ENCODE data around the gene MEGF11.

Gene MEGF11

DNA sequence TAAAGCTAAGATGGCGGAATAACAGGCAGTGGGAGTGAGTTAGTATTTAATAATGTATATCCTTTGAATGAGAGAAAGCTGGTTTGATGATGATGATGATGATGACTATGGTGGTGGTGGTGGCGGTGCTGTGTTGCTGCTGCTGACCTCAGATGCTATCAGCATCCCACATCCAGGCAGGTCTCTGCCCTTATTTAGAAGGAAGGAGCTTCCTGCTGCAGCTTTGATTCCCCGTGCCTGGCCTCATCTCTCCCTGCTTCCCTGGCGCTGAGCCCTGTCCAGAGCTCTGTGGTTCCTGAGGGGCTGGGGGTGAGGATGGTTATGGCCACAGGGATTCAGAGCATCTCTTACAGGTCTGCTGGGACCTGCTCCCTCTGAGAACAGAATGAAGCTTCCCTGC, 311.1 kb downstream of the MEGF11 start:
- H3K4me1 ChIP-seq: no peaks in the 10 kb centered on the region
- TF ChIP-seq, protein P1, sequence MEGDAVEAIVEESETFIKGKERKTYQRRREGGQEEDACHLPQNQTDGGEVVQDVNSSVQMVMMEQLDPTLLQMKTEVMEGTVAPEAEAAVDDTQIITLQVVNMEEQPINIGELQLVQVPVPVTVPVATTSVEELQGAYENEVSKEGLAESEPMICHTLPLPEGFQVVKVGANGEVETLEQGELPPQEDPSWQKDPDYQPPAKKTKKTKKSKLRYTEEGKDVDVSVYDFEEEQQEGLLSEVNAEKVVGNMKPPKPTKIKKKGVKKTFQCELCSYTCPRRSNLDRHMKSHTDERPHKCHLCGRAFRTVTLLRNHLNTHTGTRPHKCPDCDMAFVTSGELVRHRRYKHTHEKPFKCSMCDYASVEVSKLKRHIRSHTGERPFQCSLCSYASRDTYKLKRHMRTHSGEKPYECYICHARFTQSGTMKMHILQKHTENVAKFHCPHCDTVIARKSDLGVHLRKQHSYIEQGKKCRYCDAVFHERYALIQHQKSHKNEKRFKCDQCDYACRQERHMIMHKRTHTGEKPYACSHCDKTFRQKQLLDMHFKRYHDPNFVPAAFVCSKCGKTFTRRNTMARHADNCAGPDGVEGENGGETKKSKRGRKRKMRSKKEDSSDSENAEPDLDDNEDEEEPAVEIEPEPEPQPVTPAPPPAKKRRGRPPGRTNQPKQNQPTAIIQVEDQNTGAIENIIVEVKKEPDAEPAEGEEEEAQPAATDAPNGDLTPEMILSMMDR (IDR thresholded peaks at IDR 0.05): no peak
- no peak overlapping the region for H3K9ac ChIP-seq
- no peak overlapping the region for H2AFZ ChIP-seq
- H3K4me2 ChIP-seq (ENCODE audit: low read length): no peak overlapping the region
- no peaks in the 10 kb centered on the region for H3K9me3 ChIP-seq (ENCODE audit: control insufficient read depth, low read length)
- no peak overlapping the region for H3K4me3 ChIP-seq (ENCODE audit: low read depth, low read length)
- H3K27me3 ChIP-seq (ENCODE audit: control insufficient read depth, insufficient read depth, low read length): no peaks in the 10 kb centered on the region
- no peaks in the 10 kb centered on the region for H3K79me2 ChIP-seq
- no peak overlapping the region for H3K27ac ChIP-seq
- no peaks in the 10 kb centered on the region for H3K36me3 ChIP-seq (ENCODE audit: control insufficient read depth, insufficient read depth, low read length)

DNA sequence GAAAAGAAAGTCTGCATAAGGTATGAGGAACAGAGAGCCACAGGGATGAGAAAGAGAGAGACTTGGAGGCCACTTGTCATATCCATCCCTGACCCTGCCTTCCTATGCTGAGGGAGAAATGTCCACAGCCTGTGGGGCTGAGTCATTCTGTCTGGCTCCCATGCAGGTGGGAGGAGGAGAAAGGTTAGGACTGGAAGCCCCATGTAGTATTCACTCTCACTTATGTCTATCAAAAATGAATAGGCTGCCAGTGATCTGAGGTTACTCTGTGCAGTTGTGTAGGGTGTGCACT, 313.0 kb downstream of the MEGF11 start:
- Histone ChIP-seq H3K27ac (no peak overlapping the region), H2AFZ (no peak overlapping the region)
- TF ChIP-seq, protein P1 (IDR thresholded peaks at IDR 0.05): no peak

DNA sequence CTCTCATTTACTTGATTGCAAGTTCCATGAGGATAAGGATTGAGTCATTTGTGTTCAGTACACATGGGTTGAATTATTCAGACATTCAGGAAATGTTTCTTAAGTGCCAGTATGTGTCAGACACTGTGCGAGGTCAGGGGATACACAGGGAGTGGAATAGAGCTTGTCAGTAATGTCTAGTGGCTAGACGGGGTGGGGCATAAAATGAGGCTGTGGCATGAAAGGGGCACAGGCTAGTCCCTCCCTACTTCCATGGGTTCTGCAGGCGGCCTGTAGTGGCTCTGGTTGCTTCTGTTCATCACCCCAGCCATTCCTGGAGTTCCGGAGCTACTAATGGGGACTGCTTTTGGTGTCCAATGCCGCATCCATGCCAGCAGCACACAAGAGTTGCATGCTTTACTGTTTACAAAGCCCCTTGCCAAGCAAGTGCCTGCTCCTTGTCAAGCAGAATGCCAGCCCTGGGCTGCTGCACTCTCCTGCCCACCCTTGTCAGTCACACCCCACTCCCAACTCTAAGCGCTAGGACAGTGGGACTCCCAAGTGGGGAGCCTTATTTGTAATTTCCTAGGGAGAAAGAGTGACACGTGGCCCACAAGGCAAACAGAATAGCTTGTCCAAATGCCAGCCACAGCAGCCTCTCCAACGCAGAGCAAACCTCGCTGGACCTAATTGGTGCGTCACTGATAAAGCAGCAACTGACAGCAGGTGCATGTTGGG, 313.5 kb downstream of the MEGF11 start:
- TF ChIP-seq, protein P1 (IDR thresholded peaks at IDR 0.05): no peak
- H3K79me2 ChIP-seq: no peaks in the 10 kb centered on the region
- no peaks in the 10 kb centered on the region for H3K36me3 ChIP-seq (ENCODE audit: control insufficient read depth, insufficient read depth, low read length)
- no peak overlapping the region for H3K9ac ChIP-seq
- H3K9me3 ChIP-seq (ENCODE audit: control insufficient read depth, low read length): no peaks in the 10 kb centered on the region
- no peak overlapping the region for H3K4me2 ChIP-seq (ENCODE audit: low read length)
- H3K27me3 ChIP-seq (ENCODE audit: control insufficient read depth, insufficient read depth, low read length): no peaks in the 10 kb centered on the region
- H3K27ac ChIP-seq: no peak overlapping the region
- no peaks in the 10 kb centered on the region for H3K4me1 ChIP-seq
- no peak overlapping the region for H2AFZ ChIP-seq
- H3K4me3 ChIP-seq (ENCODE audit: low read depth, low read length): no peak overlapping the region

More for the DNA sequence above, 313.0 kb downstream of the MEGF11 start:
- H3K4me3 ChIP-seq (ENCODE audit: low read depth, low read length): no peak overlapping the region
- no peaks in the 10 kb centered on the region for H3K36me3 ChIP-seq (ENCODE audit: control insufficient read depth, insufficient read depth, low read length)
- H3K79me2 ChIP-seq: no peaks in the 10 kb centered on the region
- no peak overlapping the region for H3K9ac ChIP-seq
- H3K9me3 ChIP-seq (ENCODE audit: control insufficient read depth, low read length): no peaks in the 10 kb centered on the region
- H3K4me2 ChIP-seq (ENCODE audit: low read length): no peak overlapping the region
- no peaks in the 10 kb centered on the region for H3K4me1 ChIP-seq
- no peaks in the 10 kb centered on the region for H3K27me3 ChIP-seq (ENCODE audit: control insufficient read depth, insufficient read depth, low read length)

DNA sequence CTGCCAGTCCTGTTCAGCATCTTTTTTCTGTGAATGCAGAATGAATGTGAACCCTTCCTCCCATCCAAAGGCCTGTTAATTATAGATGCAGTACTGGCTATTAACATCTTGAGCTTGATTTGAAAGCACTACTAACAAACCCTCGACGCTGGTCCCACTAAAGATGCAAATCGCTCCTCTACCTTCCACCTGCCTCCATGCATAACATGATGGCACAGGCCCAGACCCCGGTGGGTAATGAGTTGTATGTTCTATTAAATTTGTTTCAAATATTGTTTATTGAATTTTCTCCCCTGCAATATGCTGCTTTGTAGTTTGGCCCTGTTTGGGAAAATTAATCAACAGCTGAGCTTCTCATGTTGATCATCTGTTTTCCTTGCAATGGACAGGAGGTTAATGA, 314.9 kb downstream of the MEGF11 start:
- Histone ChIP-seq H3K79me2 (no peaks in the 10 kb centered on the region), H3K4me3 (ENCODE audit: low read depth, low read length) (no peak overlapping the region), H3K27ac (no peak overlapping the region), H3K4me1 (no peaks in the 10 kb centered on the region), H3K36me3 (ENCODE audit: control insufficient read depth, insufficient read depth, low read length) (no peaks in the 10 kb centered on the region), H2AFZ (no peak overlapping the region), H3K4me2 (ENCODE audit: low read length) (no peak overlapping the region), H3K27me3 (ENCODE audit: control insufficient read depth, insufficient read depth, low read length) (no peaks in the 10 kb centered on the region), H3K9me3 (ENCODE audit: control insufficient read depth, low read length) (no peaks in the 10 kb centered on the region), H3K9ac (no peak overlapping the region)
- TF ChIP-seq, protein P1 (IDR thresholded peaks at IDR 0.05): no peak

DNA sequence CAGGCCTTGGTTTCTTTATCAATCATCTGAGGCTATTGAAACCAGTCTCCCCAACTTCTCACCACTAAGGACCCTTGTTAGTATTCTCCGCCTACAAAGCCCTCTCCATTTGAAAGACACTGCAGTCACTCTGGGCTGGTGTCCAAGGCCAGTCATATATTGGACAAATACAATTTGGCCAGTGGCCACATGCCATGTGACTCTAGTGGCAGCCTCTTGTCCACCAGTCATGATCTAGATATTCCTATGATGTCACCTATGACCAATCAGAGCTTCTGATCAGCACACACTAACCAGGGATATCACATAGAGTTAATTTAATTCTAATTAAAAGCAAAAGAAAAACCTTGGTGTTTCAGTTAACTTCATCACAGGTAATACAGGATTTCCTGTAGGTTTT, 316.1 kb downstream of the MEGF11 start:
- Histone ChIP-seq H3K36me3 (ENCODE audit: control insufficient read depth, insufficient read depth, low read length) (no peaks in the 10 kb centered on the region), H3K27ac (no peak overlapping the region)
- TF ChIP-seq, protein P1 (IDR thresholded peaks at IDR 0.05): no peak

More for the DNA sequence above, 316.1 kb downstream of the MEGF11 start:
- Histone ChIP-seq H2AFZ (no peak overlapping the region), H3K4me2 (ENCODE audit: low read length) (no peak overlapping the region), H3K9me3 (ENCODE audit: control insufficient read depth, low read length) (no peaks in the 10 kb centered on the region), H3K4me1 (no peaks in the 10 kb centered on the region), H3K27me3 (ENCODE audit: control insufficient read depth, insufficient read depth, low read length) (no peaks in the 10 kb centered on the region), H3K79me2 (no peaks in the 10 kb centered on the region), H3K9ac (no peak overlapping the region), H3K4me3 (ENCODE audit: low read depth, low read length) (no peak overlapping the region)

Data from parathyroid adenoma (tissue), 2 donors.